ENCODE measurements around the gene PCDHA4. TPM values are rescaled to one million over a fixed set of nuclear protein-coding genes. Genes with fewer than 3 reads are reported as not detected.
"Not testable (repeated sequence)": the region's sequence is repeated elsewhere in the genome, so short reads cannot be mapped to it uniquely, and the experiment has no call there.

PCDHA4 gene
- total and polyA plus RNA-seq, 2 donors (not counting 1 experiment from before 2014, with no cell fraction given) = not detected

GRCh38 chr5:140822281-140822629 is 15.4 kb downstream of the PCDHA4 start:
- POLR2A ChIA-PET = no interaction called here
- no peaks in the 10 kb centered on the region for H3K4me1 Mint-ChIP-seq
- 11% methylated on average over 3 of the region's 6 CpGs for WGBS (ENCODE audit: insufficient coverage)
- intact Hi-C loops (cut with micrococcal nuclease) = no loop called here
- CTCF ChIA-PET = no interaction called here
- no peaks in the 10 kb centered on the region for H3K4me1 ChIP-seq (ENCODE audit: control insufficient read depth in 2 of 2, insufficient read depth in 2 of 2, low read length in 2 of 2)
- H3K4me2 ChIP-seq (replicated peaks; ENCODE audit: low read depth, low read length, poor library complexity, severe bottlenecking) = no peak overlapping the region
- peaks cover 0 to 21% (median 2%) of the 10 kb centered on the region in 3 donors for H3K9me3 ChIP-seq (ENCODE audit: control extremely low read depth in 1 of 3, control insufficient read depth in 2 of 3, insufficient read depth in 1 of 3, low read length in 2 of 3)
- no peak overlapping the region for H3K4me3 ChIP-seq (ENCODE audit: control extremely low read depth in 1 of 5, extremely low read depth in 1 of 5, insufficient read depth in 1 of 5, low read depth in 2 of 5, low read length in 4 of 5)
- H3K36me3 ChIP-seq (replicated peaks in 1 of 2; ENCODE audit: control extremely low read depth in 1 of 2, control insufficient read depth in 1 of 2, extremely low read depth in 1 of 2, insufficient read depth in 2 of 2, low read length in 1 of 2) = no peaks in the 10 kb centered on the region
- no peak for DNase-seq
- H3K79me2 ChIP-seq (ENCODE audit: control insufficient read depth, insufficient read depth, low read length) = no peaks in the 10 kb centered on the region
- H3K27ac Mint-ChIP-seq = no peak overlapping the region
- H2AFZ ChIP-seq (ENCODE audit: insufficient read depth, low read depth, low read length, poor library complexity, severe bottlenecking) = no peak overlapping the region
- no peak overlapping the region for H3K9ac ChIP-seq (ENCODE audit: low read length)
- no peaks in the 10 kb centered on the region for H3K9me3 Mint-ChIP-seq (ENCODE audit: insufficient read depth)
- H3K27me3 ChIP-seq (replicated peaks in 1 of 4; ENCODE audit: control extremely low read depth in 1 of 4, control insufficient read depth in 3 of 4, insufficient read depth in 4 of 4, low read length in 3 of 4) = peaks cover 0 to 8% (median 1%) of the 10 kb centered on the region in 4 experiments
- no peak for ATAC-seq (ENCODE audit: low read depth)
- TF ChIP-seq, protein P1, sequence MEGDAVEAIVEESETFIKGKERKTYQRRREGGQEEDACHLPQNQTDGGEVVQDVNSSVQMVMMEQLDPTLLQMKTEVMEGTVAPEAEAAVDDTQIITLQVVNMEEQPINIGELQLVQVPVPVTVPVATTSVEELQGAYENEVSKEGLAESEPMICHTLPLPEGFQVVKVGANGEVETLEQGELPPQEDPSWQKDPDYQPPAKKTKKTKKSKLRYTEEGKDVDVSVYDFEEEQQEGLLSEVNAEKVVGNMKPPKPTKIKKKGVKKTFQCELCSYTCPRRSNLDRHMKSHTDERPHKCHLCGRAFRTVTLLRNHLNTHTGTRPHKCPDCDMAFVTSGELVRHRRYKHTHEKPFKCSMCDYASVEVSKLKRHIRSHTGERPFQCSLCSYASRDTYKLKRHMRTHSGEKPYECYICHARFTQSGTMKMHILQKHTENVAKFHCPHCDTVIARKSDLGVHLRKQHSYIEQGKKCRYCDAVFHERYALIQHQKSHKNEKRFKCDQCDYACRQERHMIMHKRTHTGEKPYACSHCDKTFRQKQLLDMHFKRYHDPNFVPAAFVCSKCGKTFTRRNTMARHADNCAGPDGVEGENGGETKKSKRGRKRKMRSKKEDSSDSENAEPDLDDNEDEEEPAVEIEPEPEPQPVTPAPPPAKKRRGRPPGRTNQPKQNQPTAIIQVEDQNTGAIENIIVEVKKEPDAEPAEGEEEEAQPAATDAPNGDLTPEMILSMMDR (IDR thresholded peaks at IDR 0.05) = no peak
- TF ChIP-seq EZH2 (IDR thresholded peaks at IDR 0.05; ENCODE audit: borderline replicate concordance, insufficient read depth, low read depth, low read length, poor library complexity, severe bottlenecking) = no peak
- H4K20me1 ChIP-seq (ENCODE audit: control insufficient read depth, insufficient read depth, low read length, poor library complexity, severe bottlenecking) = no peaks in the 10 kb centered on the region
- no peak overlapping the region for H3K27ac ChIP-seq (ENCODE audit: low read length in 2 of 2)
- H3K4me3 Mint-ChIP-seq = no peak overlapping the region
- H3K27me3 Mint-ChIP-seq = peaks cover 15% of the 10 kb centered on the region

- ATAC-seq (ENCODE audit: low read depth); H4K20me1 ChIP-seq (ENCODE audit: control insufficient read depth, insufficient read depth, low read length, poor library complexity, severe bottlenecking); H3K27ac Mint-ChIP-seq; H3K79me2 ChIP-seq (ENCODE audit: control insufficient read depth, insufficient read depth, low read length); H3K4me1 Mint-ChIP-seq; intact Hi-C loops (cut with micrococcal nuclease); H3K4me1 ChIP-seq (ENCODE audit: control insufficient read depth in 2 of 2, insufficient read depth in 2 of 2, low read length in 2 of 2); H3K36me3 ChIP-seq (replicated peaks in 1 of 2; ENCODE audit: control extremely low read depth in 1 of 2, control insufficient read depth in 1 of 2, extremely low read depth in 1 of 2, insufficient read depth in 2 of 2, low read length in 1 of 2); POLR2A ChIA-PET; CTCF ChIA-PET; H3K4me3 Mint-ChIP-seq; H3K27me3 ChIP-seq (replicated peaks in 1 of 4; ENCODE audit: control extremely low read depth in 1 of 4, control insufficient read depth in 3 of 4, insufficient read depth in 4 of 4, low read length in 3 of 4); H3K9me3 Mint-ChIP-seq (ENCODE audit: insufficient read depth); H3K4me3 ChIP-seq (ENCODE audit: control extremely low read depth in 1 of 5, extremely low read depth in 1 of 5, insufficient read depth in 1 of 5, low read depth in 2 of 5, low read length in 4 of 5); DNase-seq; H3K4me2 ChIP-seq (replicated peaks; ENCODE audit: low read depth, low read length, poor library complexity, severe bottlenecking); H3K9ac ChIP-seq (ENCODE audit: low read length); H3K27ac ChIP-seq (ENCODE audit: low read length in 2 of 2); H2AFZ ChIP-seq (ENCODE audit: insufficient read depth, low read depth, low read length, poor library complexity, severe bottlenecking): not testable (repeated sequence)
- WGBS (ENCODE audit: insufficient coverage) = 71% methylated on average over 47 of the region's 48 CpGs
- peaks cover 11% of the 10 kb centered on the region for H3K27me3 Mint-ChIP-seq
- H3K9me3 ChIP-seq (ENCODE audit: control extremely low read depth in 1 of 3, control insufficient read depth in 2 of 3, insufficient read depth in 1 of 3, low read length in 2 of 3) = peaks cover 0 to 23% (median 2%) of the 10 kb centered on the region in 3 donors
These were observed 16.1 kb downstream of the PCDHA4 start for GRCh38 chr5:140822969-140823368.

Measured in B cell (primary cell).